RPMI7951 (cell line): Measurements from ENCODE around the gene KRT20. TPM values are rescaled to one million over a fixed set of nuclear protein-coding genes. Genes with fewer than 3 reads are reported as not detected.
A peak's percentile ranks its signal among the peaks of the same experiment; 100 is the strongest.
"Not testable (repeated sequence)": the region's sequence is repeated elsewhere in the genome, so short reads cannot be mapped to it uniquely, and the experiment has no call there.

ENCODE experiments used
- DNase-seq: peaks from one replicate; pipeline ENCODE4 v3.0.0-alpha.2; 2012; ENCODE audit warnings: low read depth
- total RNA-seq: library from RNA; depleted of rRNA; stranded (reverse); fragments of >200 nt; shearing (Covaris generic); gene quantifications from 2 replicates; pipeline ENCODE4 v1.2.3, GENCODE V29; 2014

Gene KRT20
- total RNA-seq, 1 experiment from 2014 or later, result not detected

DNA sequence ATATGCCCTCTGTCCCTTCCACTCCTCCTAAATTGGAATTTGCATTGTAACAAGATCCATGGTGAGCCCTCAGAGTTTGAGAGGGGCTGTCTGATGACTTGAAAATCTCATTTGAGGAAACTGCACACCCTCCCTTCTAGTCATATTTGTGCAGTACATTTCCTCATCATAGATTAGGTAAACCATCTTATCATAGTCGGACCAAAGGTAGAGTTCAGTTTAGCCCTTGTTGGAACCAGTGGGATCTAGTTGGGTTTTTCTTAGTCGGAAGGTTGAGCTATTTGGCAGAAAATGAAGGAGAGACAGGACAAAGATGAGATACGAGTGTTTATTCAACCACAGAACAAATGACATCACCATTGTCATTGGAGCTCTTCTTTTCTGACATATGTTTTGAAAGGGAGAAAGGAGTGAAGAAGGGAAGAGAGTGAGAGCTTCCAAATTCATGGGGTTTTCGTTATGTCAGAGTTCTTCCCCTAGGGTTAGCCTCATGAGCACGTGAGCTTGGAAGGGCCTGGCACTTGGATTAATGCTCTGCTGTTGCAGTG is 15.8 kb upstream of the KRT20 start:
- DNase-seq, result no peak

DNA sequence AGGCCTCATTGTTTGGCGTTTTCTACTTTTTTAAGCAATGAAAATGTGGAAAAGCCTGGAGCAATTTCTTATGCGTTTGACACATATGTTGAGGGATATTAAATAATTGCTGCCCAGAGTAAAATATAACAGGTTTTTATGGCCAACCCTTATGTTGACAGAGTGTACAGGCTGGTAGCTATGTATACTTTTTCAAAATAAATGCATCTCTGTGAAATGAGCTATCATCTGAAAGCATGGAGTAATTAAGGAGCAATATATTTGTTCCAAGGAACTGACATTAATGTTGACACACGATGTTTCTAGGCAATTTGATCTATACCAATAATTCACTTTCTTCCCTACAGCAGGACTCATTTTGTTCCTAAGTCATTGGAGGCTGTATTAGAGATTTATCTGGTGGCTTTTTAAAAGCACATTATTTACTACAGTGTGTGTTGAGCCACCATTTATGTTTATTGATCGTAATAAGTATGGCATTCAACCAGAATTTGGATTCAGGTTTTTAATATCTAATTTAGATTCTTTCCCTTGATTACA is 11.9 kb upstream of the KRT20 start:
- DNase-seq, result no peak

DNA sequence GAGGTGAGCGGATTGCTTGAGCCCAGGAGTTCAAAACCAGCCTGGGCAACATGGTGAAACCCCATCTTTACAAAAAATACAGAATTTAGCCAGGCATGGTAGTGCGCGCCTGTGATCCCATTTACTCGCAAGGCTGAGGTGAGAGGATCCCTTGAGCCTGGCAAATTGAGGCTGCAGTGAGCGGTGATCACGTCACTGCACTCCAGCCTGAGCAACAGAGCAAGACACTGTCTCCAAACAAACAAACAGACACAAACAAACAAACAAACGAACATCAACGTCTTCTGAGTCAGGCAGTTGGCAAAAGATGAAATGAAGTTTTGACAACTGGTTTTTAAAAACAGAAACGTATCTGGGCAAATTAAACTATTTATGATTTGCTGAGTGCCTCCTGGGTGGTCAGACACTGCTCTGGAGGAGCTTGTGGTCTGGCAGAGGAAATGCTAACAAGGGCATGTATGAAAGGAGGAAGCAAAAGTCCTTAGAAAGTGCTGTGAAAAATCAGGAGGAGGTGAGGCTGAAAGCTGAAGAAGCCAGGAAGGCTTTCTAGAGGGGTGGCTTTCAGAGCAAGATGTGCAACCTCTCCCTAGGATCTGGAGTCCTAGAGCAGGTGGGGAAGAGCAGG is 10.2 kb upstream of the KRT20 start:
- no peak for DNase-seq

- DNase-seq, result no peak
These were observed 3.2 kb upstream of the KRT20 start for GRCh38 chr17:40888196-40888720.

GRCh38 chr17:40886090-40886489 is 1.0 kb upstream of the KRT20 start:
- no peak for DNase-seq

DNA sequence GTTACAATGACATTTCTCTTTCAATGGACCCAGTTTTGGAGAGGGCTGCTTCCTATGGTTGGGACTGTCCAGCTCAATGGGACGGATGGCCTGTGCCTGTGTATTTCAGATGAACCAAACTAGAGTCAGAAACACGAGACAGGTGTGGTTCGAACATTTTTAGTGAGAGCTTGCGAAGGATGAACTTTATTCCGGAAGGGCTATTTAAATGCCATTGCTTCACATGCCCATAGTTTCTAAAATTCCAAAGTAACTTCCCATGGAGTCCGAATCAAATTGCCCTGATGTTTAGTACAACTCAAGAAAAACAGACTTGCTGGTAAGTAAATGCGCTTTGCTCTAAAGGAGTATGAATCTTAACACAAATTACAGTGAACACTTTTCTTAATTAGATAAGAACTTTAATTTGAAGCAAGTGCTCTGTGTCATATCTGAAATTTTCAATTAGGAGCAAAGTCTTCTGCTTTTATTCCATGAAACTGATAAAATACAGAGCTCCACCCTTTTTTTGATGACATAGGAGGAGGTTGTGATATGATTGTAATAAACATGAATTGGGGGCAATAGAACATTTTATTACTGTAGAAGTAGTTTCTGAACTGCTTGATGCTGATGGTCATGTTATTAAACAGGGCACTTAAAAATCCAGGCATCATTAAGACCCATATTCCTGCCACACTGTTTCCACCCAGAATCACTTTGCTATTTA is 1.3 kb downstream of the KRT20 start:
- DNase-seq, result no peak

DNA sequence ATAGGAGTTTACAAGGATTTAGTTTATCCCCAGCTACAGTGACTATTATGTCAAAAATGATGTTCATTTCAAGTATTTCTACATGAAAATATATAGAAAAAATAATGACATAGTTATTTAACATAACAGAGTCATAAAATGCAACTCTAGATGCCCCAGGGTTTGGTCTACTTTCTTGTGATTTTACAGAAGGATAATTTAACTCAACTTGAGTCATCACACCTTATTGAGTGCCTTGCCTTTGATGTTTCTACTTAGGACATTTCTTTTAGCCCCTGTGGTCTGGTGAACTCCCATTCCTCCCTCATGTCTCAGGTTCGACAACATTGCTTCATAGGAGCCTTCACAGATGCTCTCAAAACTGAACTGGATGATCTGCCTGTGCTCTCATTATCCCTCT is 2.0 kb downstream of the KRT20 start:
- DNase-seq, result no peak

GRCh38 chr17:40879026-40879425 is 6.0 kb downstream of the KRT20 start:
- peak; percentile 30 for DNase-seq

GRCh38 chr17:40878044-40878443 is 7.0 kb downstream of the KRT20 start:
- DNase-seq, result no peak

DNA sequence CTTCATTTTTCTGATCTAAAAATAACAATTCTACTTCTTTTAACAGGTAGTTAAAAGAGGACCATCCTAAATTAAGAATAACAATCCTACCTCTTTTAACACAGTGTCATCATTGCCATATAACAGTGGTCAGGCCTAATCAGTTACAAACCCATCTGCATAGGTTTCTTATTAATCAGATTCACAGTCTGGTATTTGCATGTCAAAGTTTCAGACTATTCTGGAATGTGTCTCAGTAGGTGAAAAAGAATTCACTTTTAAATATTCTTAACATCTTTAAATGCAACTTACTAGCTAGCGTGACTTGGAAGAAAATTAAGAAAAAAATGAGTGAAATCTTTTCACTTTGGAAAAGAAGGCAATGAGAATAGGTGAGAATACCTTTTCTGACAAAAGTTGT is 11.2 kb downstream of the KRT20 start:
- no peak for DNase-seq

DNA sequence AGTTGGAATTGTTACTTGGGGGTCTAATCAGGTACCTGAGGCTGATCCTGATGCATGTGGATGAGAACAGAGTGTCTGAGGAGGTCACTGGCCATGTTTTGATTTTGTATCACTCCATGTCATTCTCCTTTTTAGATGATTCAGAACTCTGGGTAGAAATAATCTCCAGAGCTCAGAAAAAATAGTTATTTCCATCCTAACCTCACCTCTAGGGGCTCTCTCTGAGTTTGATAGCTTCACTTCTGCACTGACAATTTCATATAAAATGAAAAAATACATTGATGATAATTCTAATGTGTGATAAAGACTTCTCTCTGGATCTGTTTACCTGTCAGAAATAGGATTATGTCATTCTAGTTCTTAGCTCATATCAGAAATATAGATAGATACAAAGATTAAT is 11.8 kb downstream of the KRT20 start:
- DNase-seq, result no peak

- DNase-seq, result no peak
These were observed 12.6 kb downstream of the KRT20 start for GRCh38 chr17:40872416-40872815.

- no peak for DNase-seq
These were observed 13.7 kb downstream of the KRT20 start for GRCh38 chr17:40871316-40871715.

GRCh38 chr17:40870136-40870535 is 14.9 kb downstream of the KRT20 start:
- DNase-seq, result no peak

DNA sequence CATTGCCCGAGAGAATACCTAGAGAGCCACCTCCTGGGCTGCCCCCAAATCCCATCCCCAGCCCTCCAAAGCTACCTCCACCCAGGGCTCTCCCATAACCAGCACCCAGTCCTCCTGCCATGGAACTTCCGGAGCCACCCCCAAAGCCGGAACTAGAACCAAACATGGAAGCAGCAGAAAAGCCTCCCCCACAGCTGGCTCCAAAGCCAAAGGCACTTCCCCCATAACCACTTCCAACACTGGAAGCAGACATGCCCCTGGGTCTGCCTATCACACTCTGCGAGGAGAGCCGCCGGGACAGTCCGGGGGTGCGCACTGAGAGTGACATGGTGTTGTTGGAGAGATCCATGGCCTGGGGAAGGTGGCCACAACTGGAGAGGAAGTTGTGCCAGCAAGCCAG is 18.2 kb downstream of the KRT20 start, which contains the start of gene KRT12:
Gene KRT12 (minus strand): TSS at position 386 of the 400 bp plus-strand sequence. CDS start 37 bp downstream, at position 349.
- no peak for DNase-seq

DNA sequence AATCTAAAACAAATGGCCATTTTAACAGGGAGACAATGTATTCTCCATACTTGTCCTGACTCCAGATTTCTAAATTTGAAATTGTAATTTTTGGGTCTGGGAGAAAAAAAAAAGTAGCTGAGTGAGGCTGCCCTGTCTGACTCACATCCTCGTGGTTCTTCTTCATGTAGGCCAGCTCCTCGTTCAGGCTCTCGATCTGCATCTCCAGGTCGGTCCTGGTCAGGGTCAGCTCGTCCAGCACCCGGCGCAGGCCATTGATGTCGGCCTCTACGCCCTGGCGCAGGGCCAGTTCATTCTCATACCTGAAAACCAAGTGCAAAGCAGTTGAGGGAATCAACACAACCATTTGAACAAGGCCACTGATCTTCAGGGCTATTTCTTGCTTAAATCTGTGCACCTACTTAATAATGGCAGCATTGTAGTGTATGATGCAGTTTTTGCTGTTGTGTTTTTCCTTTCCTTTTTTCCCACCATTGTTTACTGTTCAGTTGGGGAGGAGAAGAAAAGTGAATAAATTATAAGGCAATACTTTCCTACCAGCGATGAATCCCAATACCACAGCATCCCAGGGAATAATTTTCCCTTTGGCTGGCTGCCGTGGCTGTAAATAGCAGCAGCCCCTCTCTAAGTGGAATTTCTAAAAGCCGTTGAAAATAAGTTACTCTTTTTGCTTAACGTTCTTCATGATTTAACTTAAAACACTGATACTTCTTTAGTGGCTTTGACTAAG is 20.2 kb downstream of the KRT20 start:
- DNase-seq, result no peak

DNA sequence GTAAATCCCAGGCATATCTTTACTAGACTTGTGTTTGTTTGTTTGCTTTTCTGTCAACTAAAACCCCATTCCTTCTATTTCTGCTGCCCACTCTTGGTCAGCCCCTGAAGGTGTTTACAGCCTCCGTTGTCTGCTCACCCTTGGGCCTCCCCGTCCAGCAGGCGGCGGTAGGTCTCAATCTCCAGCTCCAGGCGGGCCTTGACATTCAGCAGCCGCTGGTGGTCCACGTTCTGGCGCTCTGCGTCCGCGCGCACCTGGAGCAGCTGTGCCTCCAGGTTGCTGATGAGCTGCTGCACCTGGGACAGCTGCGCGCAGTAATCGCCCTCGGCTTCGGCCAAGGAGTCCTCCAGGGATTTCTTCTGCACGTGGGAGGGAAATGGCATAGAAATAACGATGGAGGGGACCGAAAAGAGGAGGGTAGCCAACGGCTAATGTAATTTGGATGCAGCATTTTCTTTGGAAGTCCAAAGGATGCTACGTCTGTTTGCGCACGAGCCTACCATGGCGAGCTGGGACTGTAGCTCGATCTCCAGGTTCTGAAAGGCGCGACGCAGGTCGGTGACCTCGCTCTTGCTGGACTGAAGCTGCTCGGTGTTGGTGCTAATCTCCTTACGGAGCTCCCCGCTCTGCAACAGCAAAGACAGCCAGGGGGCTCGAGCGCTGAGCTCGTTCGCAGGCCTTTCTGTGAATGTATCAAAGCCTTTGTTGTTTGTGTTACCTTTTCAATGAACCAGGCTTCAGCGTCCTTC is 21.9 kb downstream of the KRT20 start:
- DNase-seq, result no peak

DNA sequence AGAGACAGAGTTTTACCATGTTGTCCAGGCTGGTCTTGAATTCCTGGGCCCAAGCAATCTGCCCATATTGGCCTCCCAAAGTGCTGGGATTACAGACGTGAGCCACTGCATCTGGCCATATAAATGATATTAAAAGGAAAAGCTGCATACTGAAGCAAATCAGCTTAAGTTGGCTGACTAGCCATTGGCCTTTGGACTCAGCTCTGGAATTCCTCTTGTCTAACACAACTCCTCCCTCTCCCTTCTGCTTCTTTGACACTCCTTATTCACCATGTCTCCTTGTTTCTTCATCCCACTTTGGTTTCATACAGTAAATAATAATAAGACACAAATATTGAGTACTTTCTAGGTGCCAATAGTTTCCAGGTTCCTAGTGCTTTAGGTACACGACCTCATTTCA is 25.5 kb downstream of the KRT20 start:
- DNase-seq, result no peak

GRCh38 chr17:40858667-40859066 is 26.4 kb downstream of the KRT20 start:
- DNase-seq, result not testable (repeated sequence)

GRCh38 chr17:40857535-40857934 is 27.5 kb downstream of the KRT20 start:
- DNase-seq, result peak; percentile 67

DNA sequence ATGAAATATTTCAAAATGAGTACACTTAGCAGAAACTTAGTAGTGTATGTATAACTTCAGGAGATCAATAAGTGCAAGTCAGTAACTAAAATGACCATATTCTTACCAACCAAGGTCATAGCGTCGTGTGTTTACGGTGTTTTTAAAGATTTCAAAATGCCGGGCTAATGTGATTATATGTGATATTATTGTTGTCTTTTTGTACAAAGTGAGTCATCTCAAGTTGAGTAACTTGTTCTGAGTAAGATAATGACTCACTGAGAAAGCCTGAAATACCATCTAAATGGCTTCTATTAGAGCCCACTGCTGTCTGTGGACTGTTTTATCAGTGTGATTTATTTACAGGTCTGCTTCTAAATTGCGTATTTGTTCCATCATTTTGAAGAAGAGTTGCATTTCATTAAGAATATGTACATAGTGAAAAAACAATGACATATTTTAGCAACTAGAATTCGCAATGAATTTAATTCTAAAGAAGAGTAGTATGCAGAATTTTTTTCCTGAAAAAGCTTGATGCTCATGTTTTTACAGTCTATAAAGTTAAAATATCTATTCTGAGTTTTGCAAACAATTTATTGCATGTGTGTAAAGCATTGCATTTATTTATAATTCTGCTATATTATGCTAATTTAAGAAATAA is 30.7 kb downstream of the KRT20 start:
- peak; percentile 82 for DNase-seq
